Transverse colon (tissue), 4 donors: ENCODE measurements around the gene TRAIP.

Experiments
- CTCF ChIP-seq, 5 experiments: fragments of 200-600 bp in 3 of 5; fragments of 450-650 bp in 2 of 5; sonication (generic) in 3 of 5; IDR thresholded peaks; 1 replicate in 2 of 5; 2 replicates in 3 of 5; pipeline ENCODE4 v1.5.1; 2016 to 2017; ENCODE audit warnings: antibody characterized with exemption in 5 of 5, inconsistent platforms in 3 of 5, mild to moderate bottlenecking in 2 of 5, moderate library complexity in 1 of 5
- POLR2A ChIP-seq: fragments of 450-650 bp; IDR thresholded peaks from one replicate; pipeline ENCODE4 v1.6.1; 2016; ENCODE audit warnings: antibody characterized with exemption, mild to moderate bottlenecking, moderate library complexity
- POLR2AphosphoS5 ChIP-seq, 3 donors: sonication (generic); formaldehyde crosslinking; IDR thresholded peaks; one replicate each; pipeline ENCODE4 v1.6.1; 2016; ENCODE audit warnings: antibody characterized with exemption in 3 of 3

DNA sequence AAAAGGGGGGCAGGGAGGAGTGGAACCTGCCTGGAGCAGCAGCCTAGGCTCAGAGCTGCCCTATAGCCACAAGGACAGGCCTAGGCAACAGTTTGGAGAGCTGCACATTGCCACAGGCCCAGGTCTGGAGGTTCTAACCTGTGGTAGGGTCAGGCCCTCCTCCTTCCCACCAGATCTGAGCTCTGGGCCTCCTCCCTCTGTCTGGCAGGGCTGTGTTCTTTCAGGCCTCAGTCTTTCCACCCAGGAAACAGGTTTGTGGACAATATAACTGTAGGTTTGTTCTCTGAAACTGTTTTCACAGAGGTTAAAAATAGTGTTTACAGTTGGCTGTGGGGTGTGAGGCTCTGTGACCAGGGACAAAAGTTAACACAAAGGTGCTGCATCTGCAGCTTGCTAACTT is 22.3 kb upstream of the TRAIP start:
- TF ChIP-seq POLR2A (no peak), CTCF (IDR thresholded peaks at IDR 0.05) (no peak), POLR2AphosphoS5 (IDR thresholded peaks at IDR 0.05) (no peak)
